ENCODE measurements around the gene BUB3.
A peak's percentile ranks its signal among the peaks of the same experiment; 100 is the strongest.

The BUB3 gene, protein sequence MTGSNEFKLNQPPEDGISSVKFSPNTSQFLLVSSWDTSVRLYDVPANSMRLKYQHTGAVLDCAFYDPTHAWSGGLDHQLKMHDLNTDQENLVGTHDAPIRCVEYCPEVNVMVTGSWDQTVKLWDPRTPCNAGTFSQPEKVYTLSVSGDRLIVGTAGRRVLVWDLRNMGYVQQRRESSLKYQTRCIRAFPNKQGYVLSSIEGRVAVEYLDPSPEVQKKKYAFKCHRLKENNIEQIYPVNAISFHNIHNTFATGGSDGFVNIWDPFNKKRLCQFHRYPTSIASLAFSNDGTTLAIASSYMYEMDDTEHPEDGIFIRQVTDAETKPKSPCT

DNA sequence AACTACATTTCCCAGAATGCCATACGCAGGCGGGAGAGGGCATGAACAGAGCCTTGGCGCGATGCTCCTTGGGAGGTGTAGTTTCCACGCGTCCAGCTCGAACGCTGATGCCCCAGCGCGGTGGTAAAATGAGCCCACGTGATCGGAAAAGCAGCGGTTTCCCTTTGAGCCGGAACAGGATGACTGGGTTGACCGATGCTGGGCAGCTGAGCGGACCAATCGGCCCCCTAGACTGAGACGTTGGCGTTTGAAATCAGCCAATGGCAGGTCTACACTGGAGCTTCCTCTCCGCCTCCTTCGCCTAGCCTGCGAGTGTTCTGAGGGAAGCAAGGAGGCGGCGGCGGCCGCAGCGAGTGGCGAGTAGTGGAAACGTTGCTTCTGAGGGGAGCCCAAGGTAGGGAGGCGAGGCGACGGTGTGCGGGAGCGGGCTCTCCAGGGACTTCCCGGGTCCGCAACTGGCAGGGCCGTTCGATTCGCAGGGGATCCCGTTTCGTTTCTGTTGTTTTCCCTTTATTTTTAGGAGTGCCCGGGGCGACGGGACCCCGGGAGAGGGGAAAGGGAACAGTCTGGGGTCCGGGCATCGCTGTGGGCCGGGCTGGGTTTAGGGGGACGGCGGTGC is at the start of gene BUB3:
Gene BUB3, plus strand, starts transcription at position 311 of the 619 bp plus-strand sequence. CDS start 516 bp downstream, outside the sequence.
- peak; percentile 99 for DNase-seq

DNA sequence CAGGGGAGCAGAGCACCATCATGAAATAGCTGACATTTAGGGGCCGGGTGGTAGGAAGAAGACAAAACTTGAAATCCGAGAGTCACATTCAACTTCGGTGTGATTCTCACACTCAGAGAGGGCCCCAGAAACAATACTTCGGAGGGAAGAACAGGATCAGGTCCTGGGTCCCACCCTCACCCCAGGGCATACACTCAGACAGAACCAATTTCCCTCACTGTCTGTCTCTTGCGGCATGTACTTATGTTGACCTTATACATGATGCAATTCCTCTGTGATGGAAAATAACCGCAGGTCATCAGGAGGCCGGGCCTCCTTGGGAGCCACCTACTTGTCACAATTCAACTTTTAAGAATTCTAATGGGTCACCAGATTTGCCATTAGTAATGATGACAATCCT is 44.7 kb upstream of the BUB3 start:
- DNase-seq, result no peak

DNA sequence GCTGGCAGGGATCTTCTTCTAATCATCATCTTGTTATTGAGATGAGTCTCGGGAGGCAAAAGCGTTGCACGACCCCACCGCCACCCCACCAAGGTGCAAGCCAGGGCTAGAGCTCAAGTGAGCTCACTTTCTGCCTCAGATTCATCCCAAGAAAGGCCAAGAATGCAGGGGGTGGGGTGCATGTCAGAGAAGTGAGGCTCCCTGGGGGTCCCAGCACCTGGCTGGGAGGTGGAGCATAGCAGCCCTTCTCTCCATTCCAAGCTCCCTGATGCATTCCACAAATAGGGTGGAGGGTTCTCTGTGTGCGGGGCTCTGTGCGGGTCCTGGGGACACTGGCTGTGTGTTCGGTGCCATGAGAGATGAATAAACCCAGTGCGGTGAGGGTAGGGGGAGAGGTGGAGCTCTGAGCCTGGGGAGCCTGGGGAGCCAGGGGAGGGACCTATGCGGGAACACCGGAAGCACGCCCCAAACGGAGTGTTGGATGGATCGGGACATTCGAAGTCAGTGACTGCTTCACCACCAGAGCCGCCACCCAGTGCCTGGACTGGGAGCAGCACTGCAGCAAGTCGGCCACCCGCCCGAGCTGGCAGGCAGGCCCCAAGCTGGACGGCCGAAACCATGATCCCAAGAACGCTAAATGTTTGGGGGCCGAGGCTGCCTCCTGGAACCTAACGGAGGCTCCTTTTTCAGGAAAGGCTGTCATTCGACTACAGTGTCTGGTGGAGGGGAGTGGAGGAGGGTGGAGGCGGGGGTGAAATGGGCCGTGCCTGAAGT is 36.4 kb upstream of the BUB3 start:
- DNase-seq, result no peak

- DNase-seq, result no peak
Observed at GRCh38 chr10:123119081-123119480, 35.1 kb upstream of the BUB3 start.

DNA sequence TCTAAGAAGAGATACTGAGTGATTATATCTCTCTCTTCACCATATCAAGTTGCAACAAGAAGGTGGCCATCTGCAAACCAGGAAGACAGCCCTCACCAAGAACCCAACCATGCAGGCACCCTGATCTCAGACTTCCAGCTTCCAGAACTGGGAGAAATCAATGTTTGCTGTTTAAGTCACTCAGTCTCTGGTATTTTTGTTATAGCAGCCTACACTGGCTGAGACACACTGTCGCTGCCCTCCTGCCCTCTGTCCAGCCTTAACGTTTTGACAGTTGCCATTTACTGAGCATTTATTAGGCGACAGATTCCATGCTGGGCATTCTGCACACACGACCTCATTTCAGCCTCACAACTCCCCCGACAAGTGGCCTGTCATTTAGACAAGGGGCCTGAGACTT is 28.0 kb upstream of the BUB3 start:
- no peak for DNase-seq

DNA sequence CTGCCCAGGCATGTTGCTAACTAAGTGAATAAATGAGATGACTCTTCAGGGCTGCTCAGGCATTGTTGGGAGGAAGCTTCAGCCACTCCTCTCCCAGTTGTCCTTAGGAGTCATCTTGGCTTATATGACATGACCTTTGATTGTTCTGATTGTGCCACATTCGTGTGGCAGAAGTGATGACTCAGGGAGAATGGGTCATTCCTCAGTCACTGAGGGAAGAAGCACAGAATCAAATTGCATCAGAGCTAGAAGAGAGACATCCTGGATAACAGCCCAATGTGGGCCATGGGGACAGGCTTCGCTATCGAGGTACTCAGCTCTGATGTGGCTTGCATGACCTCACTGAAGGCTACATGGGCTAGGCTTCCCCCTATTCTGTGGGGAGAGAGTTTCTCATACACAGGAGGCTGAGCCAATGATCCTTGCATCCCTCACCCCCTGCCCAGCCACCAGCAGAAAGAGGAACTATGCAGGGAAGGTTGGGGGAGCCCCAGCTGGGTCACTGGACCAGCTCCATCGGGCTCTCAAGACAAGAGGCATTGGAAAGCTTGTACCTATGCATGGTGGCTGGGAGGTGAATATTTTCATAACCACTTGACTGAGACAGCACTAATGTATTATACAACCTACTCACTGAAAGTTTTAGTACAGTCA is 24.5 kb upstream of the BUB3 start:
- no peak for DNase-seq

DNA sequence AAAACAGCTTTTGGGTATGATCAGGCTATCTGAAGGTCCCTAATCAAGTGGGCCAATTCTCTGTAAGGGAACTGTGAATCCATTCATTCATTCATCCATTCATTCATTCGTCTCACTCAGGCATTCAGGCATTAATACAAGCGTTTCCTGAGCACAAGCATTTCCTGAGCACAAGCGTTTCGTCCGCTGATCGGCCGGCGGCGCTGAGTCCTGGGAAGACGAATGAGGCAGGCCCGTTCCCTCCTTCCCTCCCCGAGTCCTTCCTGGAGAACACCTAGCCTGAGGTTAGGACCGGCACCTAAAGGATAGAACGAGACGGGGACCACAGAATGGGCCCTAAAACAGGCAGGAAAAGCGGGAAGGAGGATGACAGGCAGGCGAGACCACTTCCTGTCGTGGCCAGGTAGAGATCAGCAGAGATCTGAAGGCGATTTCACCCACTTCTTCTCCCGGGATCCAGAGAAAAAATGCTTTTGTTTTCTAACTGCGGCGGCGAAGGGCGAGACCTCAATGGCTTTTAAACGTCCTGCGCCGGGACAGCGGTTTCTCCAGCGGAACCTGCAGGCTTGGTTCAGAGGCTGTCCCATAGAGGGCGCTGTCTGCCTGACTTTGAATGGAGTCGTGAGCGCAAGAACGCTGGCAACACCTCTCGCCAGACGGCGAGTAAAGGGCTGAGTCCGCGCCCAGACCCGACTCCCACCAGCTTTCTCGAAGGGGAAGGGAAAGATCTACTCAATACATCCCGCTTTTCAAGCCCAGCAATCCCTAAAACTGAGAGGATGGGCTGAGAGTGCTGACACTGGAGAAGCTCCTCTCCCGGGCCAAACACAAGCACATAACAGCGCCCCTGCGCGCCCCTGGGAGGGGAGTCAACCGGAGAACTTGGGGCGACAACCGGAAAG is 21.4 kb upstream of the BUB3 start:
- peak; percentile 85 for DNase-seq

GRCh38 chr10:123133541-123134342 is 20.5 kb upstream of the BUB3 start:
- DNase-seq, result no peak

DNA sequence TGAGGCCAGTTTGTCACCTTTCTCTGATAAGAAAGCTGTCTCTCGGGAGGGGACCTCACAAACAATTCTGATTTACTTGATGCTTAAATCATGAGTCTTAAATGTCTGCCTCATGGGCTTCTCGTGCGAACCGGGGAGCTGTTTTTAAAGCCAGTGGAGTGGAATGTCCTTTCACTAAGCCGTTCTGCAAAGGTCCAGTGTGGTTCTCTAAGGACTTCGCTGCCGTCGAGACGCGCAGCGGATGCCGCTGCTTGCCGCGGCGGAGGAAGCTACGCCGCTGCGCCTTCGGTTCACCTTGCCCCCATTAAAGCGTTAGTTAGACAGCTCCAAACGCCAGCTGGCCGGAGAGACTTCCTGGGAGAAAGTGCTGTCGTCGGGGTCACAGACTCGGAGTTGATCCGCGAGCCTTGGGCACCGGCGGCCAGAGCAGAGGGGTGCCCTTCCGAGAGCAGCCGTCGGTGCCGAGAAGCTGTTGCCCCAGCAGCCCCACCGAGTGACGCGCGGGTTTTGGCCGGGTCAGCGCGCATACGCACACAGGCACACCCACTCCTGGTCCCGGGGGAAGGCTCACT is 19.8 kb upstream of the BUB3 start:
- DNase-seq, result peak; percentile 40

- peak; percentile 40 for DNase-seq
Observed at GRCh38 chr10:123134915-123135414, 19.2 kb upstream of the BUB3 start.

DNA sequence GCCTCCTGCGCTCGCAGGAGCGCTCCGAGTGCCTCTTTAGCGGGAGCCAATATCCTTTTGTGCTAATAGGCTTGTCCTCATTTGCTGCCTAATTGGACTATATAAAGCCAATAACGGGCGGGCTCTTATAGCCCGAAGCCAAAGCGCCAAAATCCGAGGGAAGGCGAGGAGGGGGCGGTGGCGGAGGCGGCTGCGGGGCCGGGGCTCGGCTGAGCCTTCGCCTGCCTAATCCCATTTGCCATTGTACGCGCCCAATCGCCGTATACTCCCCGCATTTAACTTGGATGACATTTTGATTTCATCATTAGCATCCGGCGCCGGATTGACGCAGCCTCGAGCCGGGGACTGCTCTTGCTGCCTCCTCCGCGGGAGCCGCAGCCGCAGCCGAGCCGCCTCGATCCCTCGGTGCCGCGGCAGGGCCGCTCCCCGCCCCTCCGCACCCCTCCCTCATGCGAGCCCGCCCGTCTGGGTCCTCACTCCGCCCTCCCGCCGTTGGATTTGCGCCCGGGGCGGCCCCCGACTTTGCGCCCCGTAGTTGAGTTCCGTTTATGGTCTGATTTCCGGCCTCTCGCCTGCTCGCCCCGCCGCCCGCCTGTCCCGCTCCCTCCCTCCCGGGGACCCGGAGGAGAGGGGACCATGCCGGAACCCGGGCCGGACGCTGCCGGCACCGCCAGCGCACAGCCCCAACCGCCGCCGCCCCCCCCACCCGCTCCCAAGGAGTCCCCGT is 18.6 kb upstream of the BUB3 start, which contains the start of gene HMX3:
Gene HMX3, plus strand, starts transcription at position 556 of the 727 bp plus-strand sequence. Its CDS starts 81 bp downstream, at position 637.
- peak; percentile 98 for DNase-seq

DNA sequence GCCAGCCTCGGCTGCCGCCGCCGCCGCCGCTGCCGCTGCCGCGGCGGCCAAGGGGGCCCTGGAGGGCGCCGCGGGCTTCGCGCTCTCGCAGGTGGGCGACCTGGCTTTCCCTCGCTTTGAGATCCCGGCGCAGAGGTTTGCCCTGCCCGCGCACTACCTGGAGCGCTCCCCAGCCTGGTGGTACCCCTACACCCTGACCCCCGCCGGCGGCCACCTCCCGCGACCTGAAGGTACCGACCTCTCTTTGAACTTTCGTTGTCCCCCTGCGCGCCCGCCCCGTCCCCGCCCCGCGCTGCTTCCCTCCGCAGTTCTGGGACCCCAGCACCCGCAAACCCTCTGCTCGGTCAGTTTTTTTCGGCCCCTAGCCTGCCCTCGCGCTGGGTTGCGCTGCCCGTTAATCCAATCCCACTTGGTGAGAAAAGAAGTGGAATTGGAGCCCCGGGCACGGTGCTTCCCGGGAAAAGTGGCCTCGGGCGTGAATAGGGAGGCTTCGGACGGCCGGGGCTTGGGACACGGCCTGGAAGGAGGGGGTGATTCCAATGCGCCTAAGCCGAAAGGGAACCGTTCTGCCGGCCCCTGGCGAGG is 17.9 kb upstream of the BUB3 start:
- DNase-seq, result no peak

GRCh38 chr10:123136806-123137642 is 17.2 kb upstream of the BUB3 start:
- peak; percentile 49 for DNase-seq

- no peak for DNase-seq
Observed at GRCh38 chr10:123139165-123139520, 15.1 kb upstream of the BUB3 start.

GRCh38 chr10:123139521-123140163 is 14.6 kb upstream of the BUB3 start:
- DNase-seq, result peak; percentile 46

DNA sequence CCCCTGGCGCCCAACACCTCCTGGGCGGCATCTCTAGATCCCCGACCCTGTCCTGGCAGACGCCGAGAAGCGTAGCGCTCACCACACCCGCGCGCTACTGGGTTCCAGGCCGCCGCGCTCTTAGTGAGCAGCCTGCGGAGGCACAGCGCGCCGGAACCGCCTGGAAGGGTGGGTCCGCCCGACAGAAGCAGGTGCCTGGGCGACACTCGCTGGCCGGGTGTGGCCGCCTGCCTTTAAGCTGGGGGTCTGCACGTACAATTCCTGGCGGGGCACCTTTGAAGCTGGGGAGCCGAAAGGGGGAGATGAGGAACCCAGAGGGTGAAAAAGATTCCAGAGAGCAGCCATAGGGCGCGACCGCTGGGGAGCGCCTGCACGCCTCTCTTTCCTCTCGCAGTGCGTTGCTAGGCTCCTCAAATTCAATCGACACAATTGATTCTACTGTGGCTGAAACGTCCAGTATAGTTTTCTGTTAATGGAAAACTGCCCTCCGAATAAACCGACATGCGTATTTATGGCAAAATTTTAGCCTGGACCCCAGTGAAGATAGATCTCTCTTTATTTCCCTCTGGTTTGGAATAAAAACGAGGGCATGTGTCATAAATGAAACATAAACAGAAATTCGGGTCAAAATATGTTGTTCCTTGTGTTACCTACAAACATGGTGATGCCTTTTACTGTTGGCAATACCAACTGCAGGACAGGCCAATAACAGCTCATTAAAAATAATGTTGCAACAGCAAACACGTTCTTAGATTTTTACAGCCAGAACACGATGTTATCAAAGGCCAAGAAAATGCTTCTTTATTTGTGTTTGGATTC is 13.8 kb upstream of the BUB3 start:
- DNase-seq, result peak; percentile 36

DNA sequence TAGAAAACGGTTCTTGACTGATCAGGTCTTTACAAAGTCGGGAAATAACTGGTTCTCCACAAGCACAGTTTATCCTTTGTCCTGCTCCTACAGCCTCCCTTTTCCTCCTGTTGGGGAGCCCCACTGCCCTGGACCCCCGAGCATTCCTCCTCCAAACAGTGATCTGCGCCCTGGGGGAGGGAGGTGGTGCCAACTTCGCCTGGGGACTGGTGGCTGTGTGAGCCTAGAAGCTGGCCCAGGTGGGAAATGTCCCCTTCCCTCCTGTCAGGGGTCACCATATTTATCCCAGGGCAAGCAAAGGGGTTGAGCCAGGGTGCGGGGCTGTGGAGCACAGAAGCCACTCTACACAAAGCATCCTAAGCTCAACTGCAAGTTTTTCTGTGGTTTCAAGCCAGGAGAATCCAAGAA is 13.2 kb upstream of the BUB3 start:
- DNase-seq, result no peak
